Measurements from ENCODE around the gene SLC39A7. TPM values are rescaled to one million over a fixed set of nuclear protein-coding genes. Genes with fewer than 3 reads are reported as not detected.
A peak's percentile ranks its signal among the peaks of the same experiment; 100 is the strongest.

The SLC39A7 gene
- total and polyA plus RNA-seq, 2 of the 13 experiments (the other 11 are each of a cell fraction or from before 2014, with no cell fraction given), result 142 to 229 TPM

GRCh38 chr6:33197431-33198048, 3.1 kb upstream of the SLC39A7 start (continued):
- TF ChIP-seq IKZF5 (CRISPR knock-in tag; IDR thresholded peaks at IDR 0.05), result 0 out of 2 replicates have a peak, but pooled peaks have one; percentile 14
- 0 out of 2 replicates have a peak, but pooled peaks have one; percentile 26 for TF ChIP-seq SMAD3 (CRISPR knock-in tag; IDR thresholded peaks at IDR 0.05)
- 0 out of 2 replicates have a peak, but pooled peaks have one; percentile 0 for TF ChIP-seq ARID4A (CRISPR knock-in tag; IDR thresholded peaks at IDR 0.05; ENCODE audit: borderline replicate concordance)
- no peak for TF ChIP-seq ZNF639 (CRISPR knock-in tag; conservative IDR thresholded peaks at IDR 0.05)
- TF ChIP-seq GMEB2 (CRISPR knock-in tag; IDR thresholded peaks at IDR 0.05; ENCODE audit: low read depth), result no peak
- peak; percentile 32; the same call in 1 of the 2 replicates for TF ChIP-seq ZNF318 (CRISPR knock-in tag; IDR thresholded peaks at IDR 0.05)
